Measurements from ENCODE around the gene FMN2. TPM values are rescaled to one million over a fixed set of nuclear protein-coding genes. Genes with fewer than 3 reads are reported as not detected.

FMN2 gene
- polyA plus RNA-seq, 2 of the 4 experiments (the other 2 are of a cell fraction), result 2.8 to 4.2 TPM

- ChIA-PET CTCF (no interaction called here), POLR2A (no interaction called here)
- Histone ChIP-seq H3K4me1 (peaks cover 9% of the 10 kb centered on the region; the same call in 2 of the 3 replicates), H3K27ac (no peak overlapping the region), H3K4me2 (no peak overlapping the region), H3K4me3 (no peak overlapping the region), H3K9me3 (no peaks in the 10 kb centered on the region)
- no peak for DNase-seq (ENCODE audit: low read depth in 1 of 2, low spot score in 1 of 2)
- FAIRE-seq, result no peak
- no peak for ATAC-seq
- TF ChIP-seq ZFP36 (IDR thresholded peaks at IDR 0.05; ENCODE audit: borderline replicate concordance, partially characterized antibody) (no peak), SMC3 (IDR thresholded peaks at IDR 0.05) (no peak), HES2 (IDR thresholded peaks at IDR 0.05) (no peak), KDM1A (IDR thresholded peaks at IDR 0.05; ENCODE audit: low read depth) (no peak)
Observed at GRCh38 chr1:240239309-240239708, 147.6 kb downstream of the FMN2 start.

GRCh38 chr1:240241278-240241677 is 149.6 kb downstream of the FMN2 start:
- ATAC-seq (no peak), FAIRE-seq (no peak), DNase-seq (ENCODE audit: low read depth in 1 of 2, low spot score in 1 of 2) (no peak)
- WGBS (ENCODE audit: missing lambda C conversion rate), result 95% methylated on average over 3 of the region's 3 CpGs
- H3K9me3 ChIP-seq, result no peaks in the 10 kb centered on the region
- H3K4me3 ChIP-seq, result no peak overlapping the region
- ChIA-PET POLR2A (no interaction called here), CTCF (no interaction called here)
- peaks cover 9% of the 10 kb centered on the region; the same call in 2 of the 3 replicates for H3K4me1 ChIP-seq
- no peak overlapping the region for H3K27ac ChIP-seq
- no peak overlapping the region for H3K4me2 ChIP-seq
- TF ChIP-seq MAFK (IDR thresholded peaks at IDR 0.05; ENCODE audit: partially characterized antibody) (no peak), EHF (CRISPR knock-in tag; IDR thresholded peaks at IDR 0.05) (no peak), RNF2 (IDR thresholded peaks at IDR 0.05; ENCODE audit: borderline replicate concordance, low read depth) (no peak), E2F6 (IDR thresholded peaks at IDR 0.05; ENCODE audit: borderline replicate concordance, low read depth) (no peak), REST (IDR thresholded peaks at IDR 0.05) (no peak), PBX3 (IDR thresholded peaks at IDR 0.05) (no peak), ATOH8 (CRISPR knock-in tag; IDR thresholded peaks at IDR 0.05; ENCODE audit: low read depth) (no peak), GATA3 (IDR thresholded peaks at IDR 0.05; ENCODE audit: borderline replicate concordance) (no peak), FOSL2 (IDR thresholded peaks at IDR 0.05) (no peak), FOSL2 (CRISPR knock-in tag; IDR thresholded peaks at IDR 0.05) (no peak), MAX (IDR thresholded peaks at IDR 0.05) (no peak), HMGXB4 (CRISPR knock-in tag; IDR thresholded peaks at IDR 0.05; ENCODE audit: borderline replicate concordance) (no peak), JUNB (IDR thresholded peaks at IDR 0.05) (no peak), ZSCAN20 (CRISPR knock-in tag; IDR thresholded peaks at IDR 0.05) (no peak), TP53 (CRISPR knock-in tag; IDR thresholded peaks at IDR 0.05) (no peak), RARB (CRISPR knock-in tag; IDR thresholded peaks at IDR 0.05) (no peak)
